PC-9 (cell line): ENCODE measurements around the gene HTR3C.

Experiments
- EZH2 ChIP-seq: fragments of 200-600 bp; sonication (generic); IDR thresholded peaks from 2 replicates; pipeline ENCODE4 v1.8.0; 2017; ENCODE audit warnings: antibody characterized with exemption, low read depth
- TF ChIP-seq, protein P1 (sequence below): fragments of 200-600 bp; sonication (generic); conservative IDR thresholded peaks from 2 replicates; pipeline ENCODE4 v1.6.1; 2017; ENCODE audit warnings: mixed run types, antibody characterized with exemption, mild to moderate bottlenecking, moderate library complexity

DNA sequence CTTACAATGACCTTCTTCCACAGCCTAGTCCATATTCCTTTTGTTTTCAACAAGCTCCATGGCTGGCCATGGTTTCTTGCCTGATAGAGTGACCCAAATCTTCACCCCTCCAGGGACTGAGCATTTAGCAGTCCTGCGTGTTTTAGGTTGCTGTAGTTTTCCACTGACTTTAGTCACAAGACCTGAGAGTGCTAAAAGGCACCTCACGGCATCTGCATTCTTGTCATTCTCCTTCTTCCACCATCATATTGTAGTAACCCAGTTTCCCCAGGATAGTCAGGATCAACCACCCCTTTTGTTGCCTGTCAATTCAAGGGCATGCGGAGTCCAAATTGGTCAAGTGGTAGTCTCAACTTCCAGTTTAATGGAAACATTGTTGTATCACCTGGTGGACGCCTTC is 20.8 kb downstream of the HTR3C start:
- TF ChIP-seq, protein P1, sequence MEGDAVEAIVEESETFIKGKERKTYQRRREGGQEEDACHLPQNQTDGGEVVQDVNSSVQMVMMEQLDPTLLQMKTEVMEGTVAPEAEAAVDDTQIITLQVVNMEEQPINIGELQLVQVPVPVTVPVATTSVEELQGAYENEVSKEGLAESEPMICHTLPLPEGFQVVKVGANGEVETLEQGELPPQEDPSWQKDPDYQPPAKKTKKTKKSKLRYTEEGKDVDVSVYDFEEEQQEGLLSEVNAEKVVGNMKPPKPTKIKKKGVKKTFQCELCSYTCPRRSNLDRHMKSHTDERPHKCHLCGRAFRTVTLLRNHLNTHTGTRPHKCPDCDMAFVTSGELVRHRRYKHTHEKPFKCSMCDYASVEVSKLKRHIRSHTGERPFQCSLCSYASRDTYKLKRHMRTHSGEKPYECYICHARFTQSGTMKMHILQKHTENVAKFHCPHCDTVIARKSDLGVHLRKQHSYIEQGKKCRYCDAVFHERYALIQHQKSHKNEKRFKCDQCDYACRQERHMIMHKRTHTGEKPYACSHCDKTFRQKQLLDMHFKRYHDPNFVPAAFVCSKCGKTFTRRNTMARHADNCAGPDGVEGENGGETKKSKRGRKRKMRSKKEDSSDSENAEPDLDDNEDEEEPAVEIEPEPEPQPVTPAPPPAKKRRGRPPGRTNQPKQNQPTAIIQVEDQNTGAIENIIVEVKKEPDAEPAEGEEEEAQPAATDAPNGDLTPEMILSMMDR, result no peak
- no peak for TF ChIP-seq EZH2
